ENCODE data around the gene HOXA7.

The HOXA7 gene

GRCh38 chr7:27104341-27105058, 52.0 kb downstream of the HOXA7 start:
- DNase-seq, result no peak

Measured in effector CD8-positive, alpha-beta T cell (primary cell).